HG03442 (cell line): ENCODE data around the gene ANKS1B.
"Not testable (repeated sequence)": the region's sequence is repeated elsewhere in the genome, so short reads cannot be mapped to it uniquely, and the experiment has no call there.

ENCODE experiments used
- ATAC-seq: cut with Tn5 transposase; IDR thresholded peaks from one replicate; pipeline ENCODE4 v1.9.1; 2021; ENCODE audit warnings: mild to moderate bottlenecking, moderate library complexity; ENCODE audit not compliant: unreplicated experiment

The ANKS1B gene

DNA sequence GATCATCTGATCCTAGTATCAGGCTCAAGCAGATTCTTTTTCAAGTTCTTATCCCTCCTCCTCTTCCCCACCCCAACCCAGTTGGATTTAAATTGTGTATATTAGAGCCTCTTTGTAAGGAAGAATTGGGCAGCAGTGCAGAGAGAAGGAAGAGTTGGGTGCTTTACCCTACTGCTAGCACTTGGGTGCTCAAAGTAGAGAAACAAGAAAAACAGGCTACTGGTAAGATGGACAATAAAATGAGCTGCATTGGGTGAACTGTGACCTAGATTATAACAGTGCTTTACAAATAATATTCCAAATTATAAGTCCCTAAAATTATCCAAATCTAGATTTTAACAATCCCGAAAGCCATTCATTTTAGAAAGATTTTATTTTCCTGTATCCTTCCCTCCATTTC, 700.6 kb downstream of the ANKS1B start:
- no peak for ATAC-seq

DNA sequence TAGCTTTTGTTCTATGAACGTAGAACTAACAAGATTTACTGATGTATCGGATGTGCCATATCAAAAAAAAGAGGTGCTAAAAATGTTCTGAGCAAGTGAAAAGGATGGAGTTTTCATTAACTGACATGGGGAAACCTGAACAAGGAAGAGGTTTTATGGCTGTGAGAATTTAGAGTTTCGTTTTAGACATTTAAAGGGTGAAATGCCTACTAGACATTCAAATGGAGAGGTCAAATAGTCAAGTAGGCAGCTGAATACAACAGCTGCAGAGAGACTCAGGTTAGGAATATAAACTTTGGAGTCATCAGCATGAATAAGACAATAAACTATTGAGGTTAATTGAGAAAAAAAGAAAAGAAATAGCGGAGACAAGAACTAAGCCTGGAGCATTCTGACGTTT, 702.1 kb downstream of the ANKS1B start:
- no peak for ATAC-seq

DNA sequence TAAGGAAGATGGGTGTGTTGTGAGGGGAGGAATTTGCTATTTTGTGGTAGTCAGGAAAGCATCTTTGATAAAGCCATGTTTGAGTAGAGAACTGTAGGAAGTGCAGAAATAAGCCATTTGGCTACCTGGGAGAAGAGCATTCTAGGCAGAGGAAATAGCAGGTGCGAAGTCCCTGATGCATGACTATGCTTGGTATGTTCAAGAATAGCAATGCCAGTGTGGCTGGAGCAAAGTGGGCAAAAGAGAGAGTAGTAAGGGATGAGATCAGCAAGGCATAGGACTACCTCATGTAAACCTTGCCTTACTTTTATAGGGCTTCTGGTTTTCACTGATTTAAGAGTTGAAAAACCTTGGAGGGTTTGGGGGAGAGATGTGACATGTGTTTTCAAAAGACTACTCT, 702.6 kb downstream of the ANKS1B start:
- no peak for ATAC-seq

DNA sequence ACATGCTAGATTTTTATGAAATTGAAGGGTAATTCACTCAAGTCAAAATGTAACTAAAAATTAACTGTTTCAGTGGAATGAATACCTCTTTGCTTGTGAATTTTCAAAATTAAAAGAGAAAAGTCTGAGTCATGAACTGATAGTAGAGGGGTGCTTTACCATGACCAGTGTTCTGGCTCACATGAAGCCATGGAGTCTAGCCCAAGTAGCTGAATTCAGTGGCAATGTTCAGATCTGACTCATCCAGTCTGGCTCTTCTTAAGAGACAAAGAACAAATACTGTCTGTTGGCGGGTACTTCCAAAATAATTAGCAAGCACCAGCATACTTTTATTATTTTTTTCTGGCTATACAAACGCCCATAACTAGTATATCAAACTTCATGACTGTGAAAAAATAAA, 703.5 kb downstream of the ANKS1B start:
- peak; percentile 55 for ATAC-seq

DNA sequence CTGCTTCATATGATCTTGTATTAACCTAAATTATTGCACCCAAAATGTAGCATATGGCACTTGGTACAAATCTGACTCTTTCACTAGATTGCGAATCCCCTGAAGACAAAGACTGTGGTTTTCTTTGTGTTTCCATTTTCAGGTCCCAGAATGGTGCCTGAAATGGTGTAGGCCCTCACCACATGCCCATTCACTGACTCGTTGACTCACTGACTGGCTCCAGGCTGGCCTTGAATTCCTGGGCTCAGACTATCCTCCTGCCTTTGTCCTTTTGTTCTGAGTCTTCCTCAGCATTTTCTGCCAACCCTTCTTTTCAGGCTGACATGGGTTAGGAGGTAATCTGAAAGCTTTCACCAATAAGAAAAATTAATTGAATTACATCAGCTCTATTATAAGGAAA, 705.8 kb downstream of the ANKS1B start:
- ATAC-seq: no peak

DNA sequence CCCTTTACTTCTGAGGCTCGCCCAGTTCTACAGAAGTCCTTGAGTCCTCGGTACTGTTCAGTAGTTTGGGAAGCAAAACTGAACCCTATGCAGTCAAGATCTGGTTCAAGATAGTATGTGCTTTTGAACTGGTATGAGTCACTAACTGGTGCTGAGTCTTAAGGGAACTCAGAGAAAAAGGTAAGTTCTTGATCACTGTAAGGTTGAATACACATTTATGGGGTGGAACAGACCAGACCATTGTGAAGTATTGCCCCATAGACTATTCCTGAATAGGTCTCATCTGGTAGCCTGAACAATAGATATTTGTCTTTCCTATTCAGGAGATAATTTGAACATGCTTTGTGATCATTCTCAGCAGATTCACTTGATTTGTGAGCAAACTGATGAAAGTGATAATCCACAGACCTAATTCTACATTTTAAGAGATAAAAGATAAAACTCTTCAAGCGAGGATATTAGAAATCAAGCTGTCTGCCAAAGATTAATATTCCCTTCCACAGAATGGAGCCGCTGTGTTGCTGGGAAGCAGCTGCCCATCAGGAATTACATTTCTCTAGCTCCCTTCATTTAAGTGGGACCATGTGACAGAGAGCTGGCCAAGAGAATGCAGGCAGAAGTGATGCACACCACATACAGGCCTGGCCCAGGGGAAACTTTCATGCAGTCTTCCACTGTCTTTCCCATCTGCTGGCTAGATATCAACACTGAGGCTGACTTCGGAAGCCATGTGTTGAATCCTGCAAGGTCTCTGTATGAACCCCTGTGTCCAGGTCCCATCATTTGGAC, 707.0 kb downstream of the ANKS1B start:
- ATAC-seq: no peak

DNA sequence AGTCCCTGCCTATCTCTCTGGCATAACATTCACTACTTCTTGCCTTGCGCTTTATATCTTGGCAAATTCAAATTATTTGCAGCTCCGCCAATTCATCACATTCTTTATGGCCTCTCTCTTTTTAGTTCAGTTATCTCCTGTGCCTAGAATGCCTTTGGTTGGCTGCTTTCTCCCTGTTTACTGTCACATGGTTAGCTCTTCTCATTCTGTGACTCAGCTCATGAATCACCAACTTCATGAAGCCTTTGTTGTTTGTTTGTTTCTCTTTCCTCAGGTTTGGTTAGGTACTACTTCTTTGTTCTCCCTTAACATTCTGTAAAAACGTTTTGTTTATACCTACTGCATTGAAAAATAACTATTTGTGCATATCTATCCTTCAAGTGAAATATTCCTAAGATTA, 713.7 kb downstream of the ANKS1B start:
- ATAC-seq: no peak

DNA sequence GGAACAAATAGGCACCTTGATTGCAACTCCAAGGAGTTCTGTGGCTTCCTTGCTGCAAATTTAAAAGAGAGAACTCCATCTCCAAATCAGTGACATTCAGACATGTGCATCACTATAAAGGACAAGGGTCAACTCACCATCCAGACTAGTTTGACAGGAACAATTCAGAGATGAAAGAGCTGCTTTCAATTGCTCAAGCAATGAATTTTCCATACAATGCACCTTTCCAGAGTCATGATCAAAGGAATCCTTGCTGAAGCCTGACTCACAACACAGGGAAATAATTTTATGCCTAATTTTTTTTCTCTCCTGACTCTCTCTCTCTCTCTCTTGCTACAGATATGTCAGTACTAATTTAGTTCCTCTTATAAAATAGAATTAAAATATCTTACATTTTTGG, 717.7 kb downstream of the ANKS1B start:
- no peak for ATAC-seq

DNA sequence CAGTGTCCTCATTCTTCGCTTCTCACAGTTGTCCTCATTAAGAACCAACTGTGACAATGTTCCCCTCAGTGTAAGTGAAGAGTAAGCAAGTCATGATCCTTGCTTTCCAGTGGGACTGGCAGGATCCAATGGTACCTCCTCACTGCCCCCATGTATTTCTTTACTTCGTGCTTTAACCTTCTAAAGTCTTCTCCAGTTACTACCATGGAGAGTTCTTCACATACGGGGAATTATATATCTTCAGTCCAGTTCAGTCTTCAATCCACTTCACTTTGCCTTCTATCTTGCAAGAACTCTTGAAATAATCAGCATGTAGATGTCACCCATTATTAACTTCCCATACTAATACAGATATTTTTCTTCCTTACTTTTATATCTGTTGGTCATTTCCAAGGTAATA, 719.1 kb downstream of the ANKS1B start:
- ATAC-seq: no peak

DNA sequence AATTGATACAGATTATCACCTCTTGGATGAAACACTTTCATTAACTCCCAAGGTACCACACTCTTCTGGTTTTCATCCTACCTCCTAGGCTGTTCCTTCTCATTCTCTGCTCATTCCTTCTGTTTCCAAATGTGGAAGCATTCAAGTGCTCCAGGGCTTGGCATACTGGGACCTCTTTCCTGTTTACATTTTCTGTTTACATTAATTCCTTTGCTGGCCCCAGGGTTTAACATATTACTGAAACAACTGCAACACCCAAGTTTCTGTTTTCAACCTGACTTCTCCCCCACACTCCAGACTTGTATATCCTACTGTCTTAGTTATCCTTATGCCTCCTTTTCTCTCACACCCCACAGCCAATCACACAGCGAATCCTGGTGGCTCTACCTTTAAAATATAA, 723.5 kb downstream of the ANKS1B start:
- no peak for ATAC-seq

DNA sequence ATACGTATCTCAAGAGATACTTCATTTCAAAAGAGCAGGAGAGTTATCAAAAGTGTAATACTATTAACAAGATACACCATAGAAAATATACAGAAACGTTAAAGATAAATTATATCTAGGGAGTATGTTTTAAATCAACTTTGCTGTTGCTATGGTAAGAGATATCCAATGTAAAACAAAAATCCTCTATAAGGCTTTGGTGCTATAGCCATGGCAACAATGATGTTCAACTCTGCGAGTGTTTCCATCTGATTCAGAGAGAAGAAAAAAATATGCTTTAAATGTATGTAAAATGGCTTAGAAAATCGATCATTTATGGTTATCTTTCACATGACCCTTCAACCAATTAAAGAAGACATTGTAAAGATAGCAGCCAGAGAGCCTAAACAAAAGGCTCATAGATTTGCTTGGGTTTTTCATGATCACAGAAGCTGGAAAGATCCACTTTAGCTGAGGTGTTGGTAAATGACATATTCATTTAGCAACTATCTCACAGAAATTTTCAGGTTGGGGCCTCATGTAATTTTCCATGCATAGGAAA, 724.2 kb downstream of the ANKS1B start:
- no peak for ATAC-seq

DNA sequence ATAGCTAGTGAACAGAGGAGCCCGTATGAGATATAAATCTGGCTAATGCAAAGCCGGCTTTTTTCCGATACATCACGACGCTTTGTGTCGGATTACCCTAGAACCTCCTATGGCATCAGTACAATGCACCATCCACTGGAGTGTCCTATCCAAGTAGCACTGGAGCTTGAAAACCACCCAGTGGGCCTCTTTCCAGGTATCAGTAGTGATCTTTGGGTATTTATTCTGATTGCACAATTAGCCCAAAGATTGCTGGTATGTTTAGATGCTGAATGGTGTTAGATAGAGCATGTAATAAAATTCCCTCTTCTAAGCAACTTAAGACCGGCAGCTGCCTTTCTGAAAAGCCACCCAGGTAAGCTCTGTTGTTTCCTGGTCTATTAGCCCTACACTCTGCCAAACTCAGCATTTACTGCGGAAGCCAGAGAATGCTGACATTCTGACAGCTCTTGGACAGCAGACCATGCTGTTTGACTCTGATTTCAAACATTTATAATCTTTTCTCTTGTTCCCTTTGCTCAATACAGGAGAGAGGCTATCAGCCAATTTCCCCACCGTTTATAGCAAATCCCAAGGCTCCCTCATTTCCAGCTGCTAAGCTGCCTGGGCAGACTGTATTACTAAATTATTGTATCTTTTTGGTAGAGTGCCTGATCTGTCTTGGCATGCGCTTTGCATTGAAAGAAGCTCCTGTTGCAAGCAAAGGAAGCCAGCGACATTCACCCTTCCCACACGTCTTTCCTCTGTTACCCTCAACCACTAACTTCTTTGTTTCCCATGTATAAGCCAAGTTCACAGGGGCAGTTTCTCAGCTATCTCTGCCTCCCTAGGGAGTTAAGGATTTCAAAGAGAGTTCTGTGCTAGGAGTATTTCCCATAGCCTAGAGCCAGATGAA, 725.4 kb downstream of the ANKS1B start:
- ATAC-seq: no peak

DNA sequence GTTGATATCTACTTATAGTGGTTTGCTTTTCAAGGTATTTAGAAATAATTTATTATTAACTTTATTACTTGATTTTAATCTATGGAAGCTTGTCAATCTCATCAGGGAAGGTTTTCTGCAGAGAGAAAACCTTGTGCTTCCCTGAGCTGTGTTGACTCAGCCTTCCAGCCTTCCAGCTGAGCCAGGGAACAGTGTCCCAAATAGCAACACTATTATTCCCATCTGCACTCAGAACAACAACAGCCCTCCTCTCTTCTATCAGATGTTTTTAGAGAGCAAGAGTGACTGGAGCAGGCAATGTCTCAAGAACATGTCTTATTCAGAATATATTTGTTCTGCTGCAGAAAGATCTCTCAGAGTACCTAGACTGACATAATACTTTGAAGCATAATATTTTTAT, 727.1 kb downstream of the ANKS1B start:
- ATAC-seq: no peak

DNA sequence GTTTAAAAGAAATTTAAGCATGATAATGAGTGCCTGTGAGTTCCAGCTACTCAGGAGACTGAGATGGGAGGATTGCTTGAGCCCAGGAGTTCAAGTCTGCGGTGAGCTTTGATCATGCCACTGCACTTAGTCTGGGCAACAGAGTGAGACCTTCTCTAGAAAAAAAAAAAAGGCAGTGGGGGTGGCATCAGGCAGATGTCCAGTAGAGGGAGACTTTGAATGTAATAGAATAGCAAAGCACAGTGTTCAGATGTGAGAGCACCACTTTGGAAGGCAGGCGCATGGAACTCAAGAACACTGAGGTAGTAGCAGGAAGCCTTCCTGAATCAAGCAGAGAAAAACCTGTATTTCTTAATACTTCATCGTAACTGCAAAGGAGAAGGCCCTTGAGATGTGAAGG, 731.7 kb downstream of the ANKS1B start:
- no peak for ATAC-seq

DNA sequence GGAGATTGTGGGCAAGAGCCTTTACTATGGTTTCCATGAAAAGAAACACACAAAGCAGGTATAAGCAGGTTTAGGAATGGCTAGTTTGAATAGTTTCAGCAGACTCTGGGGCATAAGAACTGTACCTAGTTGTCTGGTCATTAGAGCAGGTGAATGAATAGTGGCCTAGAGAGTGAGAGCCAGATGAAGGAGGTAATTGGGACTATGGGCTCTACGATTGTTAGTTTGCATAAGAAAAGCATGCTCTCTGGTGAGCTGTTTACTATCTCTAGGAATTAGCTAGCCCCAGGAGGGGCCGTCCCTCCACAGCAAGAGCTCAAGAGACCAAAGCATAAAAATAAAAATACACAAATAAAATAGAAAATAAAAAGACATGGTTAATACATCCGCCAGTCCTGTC, 734.6 kb downstream of the ANKS1B start:
- ATAC-seq: no peak

DNA sequence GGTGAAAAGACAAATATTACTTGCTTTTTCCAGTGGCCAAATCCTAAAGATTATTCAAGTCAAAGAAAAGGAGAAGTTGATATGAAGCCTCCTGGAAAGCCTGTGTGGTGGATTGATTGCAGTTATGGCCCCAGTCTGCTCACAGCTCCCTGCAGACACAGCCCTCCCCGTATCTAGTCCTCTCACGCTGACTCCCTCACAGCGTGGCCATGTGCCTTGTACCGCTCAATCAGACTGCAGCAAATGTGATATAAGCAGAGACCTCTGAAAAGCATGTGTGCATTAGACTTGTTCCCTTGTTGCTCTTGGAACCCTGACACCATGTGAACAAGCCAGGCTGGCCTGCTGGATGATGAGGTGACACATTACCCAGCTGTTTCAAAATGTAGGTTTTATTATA, 735.2 kb downstream of the ANKS1B start:
- no peak for ATAC-seq

DNA sequence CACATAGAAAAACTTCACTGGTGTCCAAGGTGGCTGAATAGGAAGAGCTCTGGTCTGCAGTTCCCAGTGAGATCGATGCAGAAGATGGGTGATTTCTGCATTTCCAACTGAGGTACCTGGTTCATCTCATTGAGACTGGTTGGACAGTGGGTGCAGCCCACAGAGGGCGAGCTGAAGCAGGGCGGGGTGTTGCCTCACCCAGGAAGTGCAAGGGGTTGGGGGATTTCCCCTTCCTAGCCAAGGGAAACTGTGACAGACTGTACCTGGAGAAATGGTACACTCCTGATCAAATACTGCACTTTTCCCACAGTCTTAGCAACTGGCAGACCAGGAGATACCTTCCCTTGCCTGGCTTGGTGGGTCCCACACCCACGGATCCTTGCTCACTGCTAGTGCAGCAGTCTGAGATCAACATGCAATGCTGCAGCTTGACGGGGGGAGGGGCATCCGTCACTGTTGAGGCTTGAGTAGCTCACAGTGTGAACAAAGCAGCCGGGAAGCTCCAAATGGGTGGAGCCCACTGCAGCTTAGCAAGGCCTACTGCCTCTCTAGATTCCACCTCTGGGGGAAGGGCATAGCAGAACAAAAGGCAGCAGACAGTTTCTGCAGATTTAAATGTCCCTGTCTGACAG, 746.7 kb downstream of the ANKS1B start:
- not testable (repeated sequence) for ATAC-seq

DNA sequence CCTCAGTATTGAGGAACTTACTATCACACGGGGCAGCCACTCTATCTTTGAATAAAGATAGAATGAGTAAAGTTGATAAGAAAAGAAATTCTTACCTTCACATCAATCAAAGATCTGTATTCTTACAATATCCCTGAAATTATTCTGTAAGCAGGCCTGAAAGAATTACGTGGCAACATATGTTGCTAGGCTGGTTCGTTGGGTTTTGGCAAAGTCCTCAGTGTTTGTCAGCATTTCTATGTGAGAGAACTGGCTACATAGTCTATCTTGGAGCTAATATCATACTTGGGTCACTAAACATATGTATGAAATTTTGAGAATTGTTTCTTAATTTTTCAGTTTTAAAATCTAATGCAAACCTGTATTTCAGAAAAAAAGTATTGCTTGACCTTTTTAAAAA, 749.4 kb downstream of the ANKS1B start:
- no peak for ATAC-seq

DNA sequence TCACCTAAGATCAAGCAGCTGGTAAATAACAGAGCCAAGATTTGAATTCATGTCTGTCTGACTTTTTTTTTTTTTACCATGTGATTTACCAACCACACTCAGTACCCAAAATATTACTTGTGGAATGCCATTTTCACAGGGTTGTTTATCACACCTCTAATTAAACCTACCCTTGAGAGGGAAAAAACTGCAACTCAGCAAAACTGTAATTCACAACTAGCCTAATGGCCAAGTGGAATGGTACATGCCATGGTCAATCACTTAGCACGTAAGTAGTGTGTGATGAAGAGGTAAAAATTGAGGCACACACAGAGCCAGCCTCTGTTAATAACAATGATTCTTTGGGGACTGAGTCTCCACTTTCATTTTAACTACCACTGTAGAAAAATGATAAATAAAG, 750.0 kb downstream of the ANKS1B start:
- no peak for ATAC-seq

DNA sequence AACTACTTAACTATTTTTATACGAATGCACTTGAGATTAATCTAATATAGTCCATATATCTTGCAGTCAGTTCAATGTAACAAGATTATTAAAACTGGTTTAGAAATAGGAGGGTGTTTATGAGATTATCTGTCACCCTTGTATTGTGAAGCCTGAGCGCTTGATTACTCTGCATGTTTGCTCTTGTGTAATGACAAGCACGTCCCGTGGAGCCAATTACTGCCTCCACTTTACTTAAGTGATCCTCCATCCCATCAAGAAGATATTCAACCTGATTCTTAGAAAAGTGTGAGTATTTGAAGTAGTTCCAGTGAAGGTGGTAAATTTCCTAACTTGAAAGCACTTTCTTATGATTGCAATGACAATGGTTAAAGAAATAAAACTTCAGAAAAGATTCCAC, 752.4 kb downstream of the ANKS1B start:
- ATAC-seq: no peak

DNA sequence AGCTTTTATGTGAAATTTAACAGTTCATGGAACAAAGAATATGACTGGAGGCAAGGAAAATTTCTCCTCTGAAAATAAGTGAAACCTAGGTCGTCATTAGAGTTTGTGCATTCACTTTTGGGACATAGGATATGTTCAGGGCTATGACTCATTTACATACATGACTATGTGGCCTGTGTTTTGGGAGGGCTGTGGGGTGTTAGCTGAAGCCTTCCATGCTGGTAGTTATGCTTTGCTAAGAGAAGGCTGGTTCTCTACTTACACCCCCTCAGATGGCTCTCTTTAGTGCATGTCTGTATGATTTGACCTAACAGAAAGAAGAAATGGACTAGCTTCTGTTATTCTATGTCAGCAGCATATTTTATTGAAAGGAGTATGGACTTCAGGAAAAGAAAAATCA, 753.7 kb downstream of the ANKS1B start:
- no peak for ATAC-seq

DNA sequence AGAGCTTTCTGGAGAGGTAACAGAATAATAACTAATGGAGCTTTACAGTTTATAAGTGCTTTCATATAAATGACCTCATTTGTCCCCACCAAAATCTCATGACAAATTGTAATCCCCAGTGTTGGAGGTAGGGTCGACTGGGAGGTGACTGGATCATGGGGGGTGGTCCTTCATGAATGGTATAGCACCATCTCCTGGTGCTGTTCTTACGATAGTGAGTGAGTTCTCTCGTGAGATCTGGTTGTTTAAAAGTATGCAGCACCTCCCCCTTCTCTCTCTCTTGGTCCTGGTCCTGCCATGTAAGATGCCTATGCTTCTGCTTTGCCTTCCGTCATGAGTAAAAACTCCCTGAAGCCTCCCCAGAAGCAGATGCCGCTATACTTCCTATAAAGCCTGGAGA, 760.5 kb downstream of the ANKS1B start:
- ATAC-seq: no peak
